HG02763 (cell line): ENCODE measurements around the gene PIP4K2A.

ENCODE experiments used
- ATAC-seq: cut with Tn5 transposase; IDR thresholded peaks from one replicate; pipeline ENCODE4 v1.9.1; 2021; ENCODE audit warnings: mild to moderate bottlenecking, moderate library complexity; ENCODE audit not compliant: unreplicated experiment

Gene PIP4K2A

DNA sequence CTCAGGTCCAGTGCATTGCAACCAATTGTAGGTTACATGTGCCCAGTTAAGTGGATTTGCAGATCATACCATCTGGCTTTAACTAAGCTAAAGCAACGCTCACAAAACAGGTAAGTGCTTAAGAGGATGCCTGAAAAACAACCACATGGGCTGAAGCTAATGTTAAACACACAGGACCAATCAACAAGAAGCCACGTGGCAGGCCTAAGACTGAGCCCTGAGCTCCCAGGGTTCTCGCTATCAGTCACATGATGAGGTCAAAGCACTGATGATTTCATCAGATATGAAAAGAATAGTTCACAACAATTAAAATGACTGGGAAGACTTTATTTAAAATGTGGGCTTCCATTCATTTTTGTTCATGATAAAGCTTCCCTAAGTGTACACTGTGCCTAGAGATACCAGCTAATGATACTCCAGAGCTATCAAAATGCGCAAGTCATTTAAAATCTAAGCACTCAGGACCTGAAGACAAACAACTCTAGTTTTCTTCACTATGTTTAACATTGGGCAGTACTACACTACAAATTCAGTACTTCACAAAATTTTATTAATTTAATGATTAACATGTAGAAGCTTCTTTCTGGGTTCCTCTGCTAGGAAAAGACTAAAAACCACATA is 90.6 kb downstream of the PIP4K2A start:
- no peak for ATAC-seq

DNA sequence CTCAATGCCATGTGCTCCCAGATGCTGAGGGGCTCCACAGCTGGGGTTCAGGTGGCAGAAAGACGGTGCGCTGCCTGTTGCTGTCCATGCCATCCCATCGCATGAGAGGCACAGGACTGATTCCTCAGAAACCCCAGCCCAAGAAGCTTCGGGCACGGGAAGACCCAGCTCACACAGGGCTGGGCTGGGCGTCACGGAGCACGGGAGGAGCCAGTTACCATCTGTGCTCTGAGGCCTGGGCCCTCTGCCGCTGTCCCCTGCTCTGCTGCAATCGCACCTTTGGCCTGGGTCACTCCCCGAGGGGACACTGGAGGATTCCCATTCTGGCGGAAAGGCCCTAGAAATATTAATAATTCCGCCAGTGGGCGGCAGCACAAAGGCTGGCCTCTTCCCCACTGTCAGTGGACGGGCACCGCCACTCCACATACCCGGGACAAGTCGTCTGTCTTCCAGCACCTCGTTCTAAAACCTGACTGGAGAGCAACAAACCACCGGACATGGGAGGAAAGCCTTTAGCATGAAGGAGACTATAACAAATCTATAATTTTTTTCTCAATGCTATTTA is 92.1 kb downstream of the PIP4K2A start:
- ATAC-seq = no peak

DNA sequence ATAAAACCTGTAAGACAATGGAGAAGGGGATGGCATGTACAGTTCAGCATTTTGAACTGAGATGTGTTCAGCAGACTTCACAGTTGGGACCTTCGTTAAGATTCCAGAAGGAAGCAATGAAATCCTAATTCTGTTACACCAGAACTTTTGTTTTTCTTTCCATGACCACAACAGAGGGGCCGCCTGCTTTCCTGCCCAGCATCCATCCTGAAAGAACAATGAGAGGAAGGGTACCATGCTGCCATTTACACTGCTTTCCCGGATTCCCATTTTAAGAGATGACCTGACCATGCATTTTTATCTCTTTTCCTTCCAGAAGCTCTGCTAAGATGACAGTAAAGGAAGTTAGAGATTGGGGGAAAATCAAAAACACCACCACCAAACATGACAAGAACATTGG is 92.7 kb downstream of the PIP4K2A start:
- ATAC-seq = no peak

DNA sequence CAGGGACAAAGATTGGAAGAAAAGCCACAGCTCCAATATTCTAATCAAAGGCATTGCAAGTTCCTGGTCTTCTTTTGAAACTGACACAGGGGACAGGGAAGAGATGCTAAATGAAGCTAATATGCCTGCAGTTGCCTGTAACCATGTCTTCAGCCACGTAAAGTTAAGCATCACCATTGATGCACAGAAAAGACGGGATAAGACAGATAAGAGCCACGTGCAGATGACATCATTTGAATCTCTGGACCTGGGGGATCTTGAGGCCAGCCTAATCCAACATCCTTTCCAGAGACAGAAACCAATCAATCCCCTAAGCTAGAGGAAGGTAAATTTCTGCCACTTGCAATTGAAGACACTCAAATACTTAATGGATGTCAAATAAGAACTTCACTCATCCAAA is 93.4 kb downstream of the PIP4K2A start:
- ATAC-seq = no peak

DNA sequence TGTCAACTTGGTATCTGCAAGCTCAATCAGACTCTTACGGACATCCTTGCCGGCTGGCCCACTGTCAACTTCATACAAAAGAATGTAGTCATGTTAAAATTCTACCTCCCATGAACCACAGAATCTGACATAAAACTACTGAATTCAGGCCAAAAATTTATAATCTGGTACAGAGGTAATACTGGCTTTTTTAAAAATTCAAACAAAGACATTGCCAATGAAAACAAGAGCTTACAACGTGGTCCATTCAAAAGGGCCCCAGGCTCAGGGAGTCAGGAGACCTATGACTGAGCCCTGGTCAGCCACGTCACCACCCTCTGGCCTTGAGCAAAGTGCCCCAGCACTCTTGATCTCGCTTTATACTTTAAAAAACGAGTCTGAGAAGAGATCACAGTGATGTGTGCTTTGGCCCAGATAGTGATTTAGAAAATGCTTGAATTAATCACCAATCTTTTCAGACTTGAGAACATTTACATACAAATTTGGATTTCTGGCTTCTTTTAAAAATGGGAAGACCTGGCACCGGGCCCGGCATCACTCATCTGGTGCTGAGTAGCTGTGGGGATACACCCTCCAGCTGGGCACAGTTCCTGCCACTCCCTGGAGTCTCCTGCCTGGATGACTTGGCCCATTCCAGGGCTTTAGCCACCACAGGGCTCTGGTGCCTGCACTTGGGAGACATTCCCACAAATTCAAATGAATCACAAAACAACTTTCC is 94.1 kb downstream of the PIP4K2A start:
- no peak for ATAC-seq

DNA sequence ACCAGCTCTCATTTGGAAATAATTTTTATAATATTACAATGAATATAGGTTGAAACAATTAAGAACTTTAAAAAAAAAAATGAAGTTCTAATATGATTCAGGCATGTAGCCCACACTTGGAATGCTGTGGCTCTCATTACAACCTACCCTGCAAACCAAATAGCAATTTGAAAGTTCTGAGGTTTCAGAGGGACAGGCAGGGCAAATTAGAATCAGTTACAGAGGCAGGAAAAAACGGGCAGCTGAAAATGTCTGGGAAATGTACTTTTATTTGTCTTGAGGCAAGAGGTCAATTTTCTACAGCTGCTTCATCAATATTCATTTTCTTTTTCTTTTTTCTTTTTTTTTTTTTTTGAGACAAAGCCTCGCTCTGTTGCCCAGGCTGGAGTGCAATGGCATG is 95.3 kb downstream of the PIP4K2A start:
- ATAC-seq = no peak

DNA sequence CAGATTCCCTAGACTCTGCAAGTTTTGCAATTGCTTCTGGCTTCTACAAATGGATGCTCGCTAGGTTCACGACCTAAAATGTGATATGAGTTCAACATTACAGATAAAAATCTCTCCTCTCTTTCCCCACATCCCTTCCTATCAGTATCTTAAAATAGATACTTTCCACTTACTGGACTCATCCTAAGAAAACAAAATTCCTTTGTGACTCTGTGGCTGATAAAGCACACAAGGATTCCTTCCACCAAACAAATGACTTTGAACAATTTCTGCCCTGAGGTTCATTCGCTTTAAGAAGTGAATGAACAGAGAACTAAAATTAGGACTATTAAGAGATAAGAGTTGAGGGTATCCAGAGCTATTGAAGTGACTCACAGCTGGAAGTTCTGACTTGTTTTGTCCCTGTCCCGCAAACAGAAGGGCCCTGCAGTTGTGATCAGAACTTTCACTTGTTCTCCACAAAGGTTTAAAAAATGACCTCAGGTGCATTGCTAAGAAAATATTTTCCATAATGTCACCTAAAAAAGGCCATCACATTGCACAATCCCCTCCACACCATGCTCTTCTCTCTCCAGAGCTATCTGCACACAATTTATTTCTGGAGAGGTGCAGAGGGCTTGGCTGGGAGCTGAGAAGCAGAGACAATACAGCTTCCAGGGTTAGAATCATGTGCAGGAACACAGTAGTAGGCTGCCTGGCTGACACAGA is 96.1 kb downstream of the PIP4K2A start:
- ATAC-seq = no peak

DNA sequence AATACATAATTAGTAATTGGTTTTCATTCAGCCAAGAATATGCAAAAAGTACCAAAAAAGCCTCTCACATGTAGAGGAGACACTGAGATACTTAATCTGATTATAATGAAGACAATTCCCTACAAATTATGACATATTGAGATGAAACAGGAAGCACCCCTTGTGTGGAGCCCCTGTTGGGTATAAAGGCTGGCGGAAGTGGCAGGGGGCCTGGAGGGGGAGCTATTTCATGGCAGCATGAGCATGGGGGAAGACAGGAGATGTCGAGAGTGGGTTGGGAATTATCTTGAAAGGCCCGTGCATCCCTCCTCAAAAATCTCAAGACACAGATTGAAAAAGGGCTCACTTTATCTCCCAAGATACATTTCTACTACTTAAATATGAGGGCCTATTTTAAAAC is 96.9 kb downstream of the PIP4K2A start:
- ATAC-seq = no peak

DNA sequence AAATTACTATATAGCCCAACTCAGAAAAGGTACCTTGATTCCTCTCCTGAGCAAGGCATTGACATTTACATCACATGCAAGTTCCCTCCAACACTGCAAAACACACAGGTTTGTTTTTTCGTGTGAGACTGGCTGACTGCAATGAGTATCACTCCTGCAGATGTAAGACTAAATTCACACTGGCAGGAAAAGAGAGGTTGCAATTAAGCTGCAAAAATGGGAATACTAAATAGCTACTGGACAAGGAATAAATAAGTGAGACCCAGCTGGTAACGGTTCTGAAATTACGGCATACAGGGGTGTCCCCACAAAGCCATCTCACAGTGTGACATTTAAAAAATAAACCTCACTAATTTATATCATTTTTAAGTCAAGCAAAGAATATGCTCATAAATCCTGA is 97.3 kb downstream of the PIP4K2A start:
- ATAC-seq = no peak

DNA sequence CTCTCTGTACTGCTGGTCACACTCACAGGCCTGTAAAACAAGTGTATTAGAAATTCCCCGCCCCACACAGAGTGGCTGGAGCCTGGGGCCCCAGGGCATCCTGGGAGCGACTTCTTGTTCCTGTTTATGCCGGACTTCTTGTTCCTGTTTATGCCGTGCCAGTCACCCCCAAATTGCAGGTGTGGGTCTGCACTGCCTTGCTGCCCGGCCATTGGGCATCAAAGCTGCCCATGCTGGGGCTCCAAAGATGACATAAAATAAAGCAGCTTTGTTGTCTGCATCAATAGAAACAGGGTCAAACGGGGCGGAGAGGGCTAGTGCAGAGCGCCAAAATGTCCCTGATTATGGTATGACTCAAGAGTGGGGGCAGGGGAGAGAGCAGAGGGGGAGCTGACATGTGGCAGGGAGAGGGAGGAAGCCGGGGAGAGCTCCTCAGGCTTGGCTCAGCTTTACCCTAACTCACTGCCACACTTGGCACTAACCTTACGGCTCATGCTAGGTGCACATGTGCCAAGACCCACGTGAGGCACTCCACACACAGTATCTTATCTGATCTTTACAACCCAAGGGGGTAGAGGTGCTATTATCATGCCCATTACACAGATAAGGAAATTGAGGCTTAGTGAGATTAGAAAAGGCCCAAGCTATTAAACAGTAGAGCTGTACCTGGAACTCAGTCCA is 98.4 kb downstream of the PIP4K2A start:
- ATAC-seq = peak; percentile 74

DNA sequence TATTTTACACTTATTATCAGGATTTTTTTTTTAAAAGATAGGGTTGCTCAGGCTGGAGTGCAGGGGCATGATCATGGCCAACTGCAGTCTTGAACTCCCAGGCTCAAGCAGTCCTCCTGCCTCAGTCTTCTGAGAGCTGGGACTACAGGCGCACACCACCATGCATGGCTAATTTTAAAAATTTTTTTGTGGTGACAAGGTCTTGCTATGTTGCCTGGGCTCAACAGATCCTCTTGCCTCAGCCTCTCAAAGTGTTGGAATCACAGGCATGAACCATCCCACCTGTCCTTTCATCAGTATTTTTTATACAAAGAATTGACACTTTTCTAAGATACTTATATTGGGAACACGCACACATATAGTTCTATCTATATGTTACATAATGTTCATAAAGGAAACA is 99.3 kb downstream of the PIP4K2A start:
- ATAC-seq = no peak

DNA sequence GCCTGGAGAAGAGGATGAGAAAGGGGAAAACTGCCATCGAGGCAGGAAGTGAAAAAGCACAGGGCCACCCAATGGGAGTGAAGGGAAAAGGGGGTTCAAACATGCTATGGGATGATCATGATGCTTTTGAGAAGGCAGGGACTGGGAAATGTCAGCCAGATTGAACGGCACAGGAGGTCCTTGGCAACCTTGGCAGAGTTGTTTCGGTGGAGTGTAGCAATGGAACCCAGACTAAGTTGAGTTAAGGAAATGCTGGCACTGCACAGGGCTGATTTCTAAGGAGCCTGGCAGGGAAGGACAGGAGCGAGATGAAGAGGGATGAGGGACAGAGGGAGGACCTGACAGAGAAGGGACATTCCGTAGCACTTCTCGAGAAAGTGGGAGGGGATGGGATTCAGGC is 101.4 kb downstream of the PIP4K2A start:
- ATAC-seq = no peak

DNA sequence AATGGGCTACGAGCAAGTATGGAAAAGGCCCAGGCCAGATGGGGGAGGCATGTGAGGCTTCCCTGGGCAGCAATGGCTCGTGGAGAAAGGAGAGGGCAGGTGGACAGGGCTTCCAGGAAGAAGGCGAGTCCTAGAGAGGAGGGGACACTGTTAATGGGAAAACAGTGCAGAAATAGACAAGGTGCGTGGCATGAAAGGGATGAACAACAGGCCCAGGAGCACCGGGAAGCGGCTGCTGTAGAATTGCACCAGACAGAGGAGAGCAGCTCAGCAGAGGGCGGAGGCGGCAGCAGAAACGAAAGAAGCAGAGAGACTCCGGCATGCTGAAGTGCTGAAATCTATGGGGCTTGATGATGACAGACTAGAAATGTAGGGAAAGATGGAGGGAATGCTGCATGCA is 102.1 kb downstream of the PIP4K2A start:
- ATAC-seq = no peak

DNA sequence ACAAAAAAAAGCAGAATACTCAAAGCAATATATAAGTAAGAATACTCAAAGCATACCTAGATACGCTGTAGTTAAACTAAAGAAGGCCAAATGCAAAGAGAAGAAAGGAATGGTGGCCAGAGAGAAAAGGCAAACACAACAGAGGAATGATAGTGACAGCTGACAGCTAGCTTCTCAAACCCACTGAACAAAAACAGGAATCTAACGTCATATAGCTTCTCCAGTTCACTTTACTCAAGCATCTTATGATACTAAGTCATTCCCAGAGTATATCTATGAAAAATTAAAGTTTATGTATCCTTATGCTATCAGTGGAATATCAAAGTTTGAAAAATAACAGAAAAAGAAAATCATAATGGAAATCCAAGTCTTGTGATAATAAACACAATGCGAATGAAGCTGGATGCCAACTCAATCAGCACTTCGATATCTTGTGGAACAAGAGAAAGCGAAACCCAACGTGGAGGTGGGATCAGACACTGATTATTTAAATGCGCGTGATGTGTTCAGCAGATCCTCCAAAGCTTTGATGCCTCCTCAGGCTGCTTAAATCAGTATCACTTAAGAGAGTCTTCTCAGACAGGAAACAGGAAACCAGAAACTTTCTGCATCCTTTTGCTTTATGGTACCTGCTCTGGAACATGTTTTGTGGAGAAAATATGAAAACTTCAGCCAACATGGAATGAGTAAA is 102.8 kb downstream of the PIP4K2A start:
- ATAC-seq = no peak

DNA sequence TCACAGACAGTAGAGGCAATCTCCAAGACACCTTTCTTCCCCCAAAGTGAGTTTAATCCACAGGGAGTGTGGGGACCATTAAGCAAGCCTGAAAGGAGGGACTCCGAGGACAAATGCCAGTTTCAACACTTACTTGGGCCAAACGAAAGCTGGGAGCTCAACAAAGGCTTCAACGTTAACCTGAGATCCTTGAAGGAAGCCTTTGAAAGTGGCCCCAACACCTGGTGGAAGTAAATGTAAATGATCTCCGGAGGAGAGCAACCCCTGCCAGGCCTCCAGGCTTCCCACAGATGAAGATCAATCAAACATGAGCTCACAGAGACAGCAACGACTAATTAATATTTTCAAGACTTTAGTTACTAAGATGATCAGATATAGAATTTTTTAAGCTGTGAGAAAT is 103.8 kb downstream of the PIP4K2A start:
- no peak for ATAC-seq

DNA sequence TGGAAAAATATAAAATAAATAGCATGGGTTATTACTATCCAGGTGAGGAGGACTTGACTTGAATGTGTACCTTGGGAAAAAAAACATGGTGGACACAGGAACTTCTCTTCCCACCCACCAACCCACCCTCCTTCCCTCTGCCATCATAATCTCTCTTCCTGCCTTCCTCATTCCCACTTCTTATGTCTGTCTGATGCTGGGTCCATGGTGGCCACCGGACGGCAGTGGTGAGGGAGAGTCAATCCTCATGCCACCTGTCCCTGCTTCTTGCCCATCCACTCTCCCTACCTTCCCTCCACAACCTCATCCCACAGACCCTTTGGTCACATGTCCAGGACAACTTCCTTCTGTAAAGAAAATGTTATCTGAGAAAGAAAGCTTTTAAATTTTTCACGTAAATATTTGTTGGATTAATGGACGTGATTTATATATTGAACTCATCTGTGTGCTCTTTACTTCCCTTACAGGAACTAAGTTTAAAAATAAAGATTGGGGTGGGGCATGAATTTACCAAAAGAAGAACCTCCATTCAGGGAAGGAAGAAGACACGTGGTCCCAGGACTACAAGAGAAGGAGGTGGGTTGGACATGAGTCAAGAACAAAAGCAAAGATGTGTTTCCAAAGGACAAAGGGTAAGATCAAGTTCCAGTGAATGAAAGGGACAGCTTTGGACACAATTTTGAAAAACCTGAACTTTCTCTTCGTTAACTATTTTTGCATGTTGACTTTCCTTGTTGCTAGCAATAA is 104.5 kb downstream of the PIP4K2A start:
- no peak for ATAC-seq

DNA sequence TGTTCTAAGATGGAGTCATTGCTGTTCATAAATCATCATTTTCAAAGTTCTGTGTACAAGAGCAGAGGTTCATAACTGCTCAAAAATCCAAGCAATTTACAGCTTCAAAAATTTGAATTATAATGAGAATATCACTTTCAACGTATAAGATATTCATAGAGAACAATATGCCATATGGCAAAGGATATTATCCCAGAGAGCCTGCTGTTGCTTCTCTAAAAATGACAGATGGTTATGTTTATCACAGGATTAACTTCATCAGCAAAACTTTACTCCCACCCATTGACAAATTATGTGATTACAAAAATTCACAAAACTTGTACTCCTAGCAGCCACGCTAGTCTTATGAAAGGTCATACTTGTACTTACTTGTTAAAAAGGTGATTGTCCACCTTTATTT is 105.1 kb downstream of the PIP4K2A start:
- ATAC-seq = no peak

DNA sequence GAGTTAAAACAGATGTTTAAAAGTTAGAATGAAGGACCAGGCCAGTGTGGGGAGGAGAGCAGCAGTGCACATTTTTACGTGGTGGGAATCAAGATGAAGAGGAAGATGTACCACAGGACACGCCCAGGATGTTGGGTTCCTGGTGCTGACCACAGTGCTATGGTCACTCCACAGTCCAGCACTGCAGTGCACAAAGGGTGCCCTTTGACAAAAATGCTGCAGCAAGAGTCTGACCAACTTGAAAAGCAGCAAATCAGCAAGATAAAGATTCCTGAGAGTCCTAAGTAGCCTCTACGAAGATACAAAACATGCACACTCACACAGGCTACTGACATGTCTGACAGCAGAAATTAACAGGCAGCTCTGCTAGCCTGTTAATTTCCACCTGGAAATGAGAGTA is 107.1 kb downstream of the PIP4K2A start:
- no peak for ATAC-seq

DNA sequence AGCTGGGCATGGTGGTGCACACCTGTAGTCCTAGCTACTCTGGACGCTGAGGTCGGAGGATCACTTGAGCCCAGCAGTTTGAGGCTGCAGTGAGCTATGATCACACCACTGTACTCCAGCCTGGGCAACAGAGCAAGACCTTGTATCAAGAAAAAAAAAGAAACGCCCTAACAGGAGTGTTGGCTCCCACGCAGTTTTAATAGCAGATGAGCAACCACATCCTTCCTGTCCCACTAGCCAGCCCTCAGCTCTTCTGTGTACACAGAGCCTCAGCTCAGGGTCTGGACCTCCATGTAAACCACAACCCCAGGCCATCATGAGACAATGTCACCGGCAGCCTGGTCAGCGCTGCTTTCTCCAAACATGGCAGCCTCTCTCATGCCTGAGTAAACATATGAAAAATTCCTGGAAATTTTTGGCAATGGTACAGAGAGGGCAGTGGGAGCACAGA is 108.2 kb downstream of the PIP4K2A start:
- peak; percentile 97 for ATAC-seq

DNA sequence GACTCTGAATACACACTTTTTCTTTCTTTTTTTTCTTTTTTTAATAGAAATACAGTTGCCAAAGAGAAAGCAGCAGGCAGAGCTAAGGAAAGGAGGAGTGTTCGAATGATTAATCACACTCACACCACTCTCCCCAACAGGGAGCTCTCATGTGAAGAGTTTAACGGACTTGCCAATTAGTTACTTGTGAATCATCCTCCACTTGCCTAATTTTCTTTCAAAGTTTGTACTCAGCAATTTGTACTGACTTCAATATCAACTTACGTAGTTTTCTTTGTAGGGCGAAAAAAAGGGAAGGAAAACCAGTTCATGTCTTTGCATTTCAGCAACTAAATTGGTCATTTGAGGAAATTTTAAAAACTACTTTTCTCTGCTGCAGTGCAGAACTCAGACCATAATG is 109.2 kb downstream of the PIP4K2A start:
- ATAC-seq = no peak
